Measurements from ENCODE around the gene USP48.

Gene USP48

GRCh38 chr1:21659924-21660326 is 123.0 kb downstream of the USP48 start:
- Histone ChIP-seq H3K27me3 (replicated peaks) (peaks cover 22% of the 10 kb centered on the region), H3K27ac (no peak overlapping the region), H3K36me3 (replicated peaks) (no peaks in the 10 kb centered on the region), H3K4me3 (ENCODE audit: low read depth, low read length) (no peak overlapping the region)
- no peak for DNase-seq
- TF ChIP-seq CTCF (IDR thresholded peaks at IDR 0.05; ENCODE audit: low read depth, low read length, missing control alignments), result no peak
- in situ Hi-C loops (cut with HindIII; ENCODE audit: low pct_ligation_motif_present, low sequenced_read_pairs), result no loop called here

GRCh38 chr1:21659099-21659923 is 123.6 kb downstream of the USP48 start:
- in situ Hi-C loops (cut with HindIII; ENCODE audit: low pct_ligation_motif_present, low sequenced_read_pairs), result no loop called here
- no peaks in the 10 kb centered on the region for H3K36me3 ChIP-seq (replicated peaks)
- peaks cover 17% of the 10 kb centered on the region for H3K27me3 ChIP-seq (replicated peaks)
- H3K4me3 ChIP-seq (ENCODE audit: low read depth, low read length), result no peak overlapping the region
- peak; percentile 51 for DNase-seq
- H3K27ac ChIP-seq, result no peak overlapping the region
- peak; percentile 93 for TF ChIP-seq CTCF (IDR thresholded peaks at IDR 0.05; ENCODE audit: low read depth, low read length, missing control alignments)

GRCh38 chr1:21657456-21658190 is 125.3 kb downstream of the USP48 start:
- no peak for DNase-seq
- in situ Hi-C loops (cut with HindIII; ENCODE audit: low pct_ligation_motif_present, low sequenced_read_pairs), result no loop called here
- no peaks in the 10 kb centered on the region for H3K36me3 ChIP-seq (replicated peaks)
- H3K27me3 ChIP-seq (replicated peaks), result peaks cover 13% of the 10 kb centered on the region
- no peak overlapping the region for H3K27ac ChIP-seq
- TF ChIP-seq CTCF (IDR thresholded peaks at IDR 0.05; ENCODE audit: low read depth, low read length, missing control alignments), result peak; percentile 26
- no peak overlapping the region for H3K4me3 ChIP-seq (ENCODE audit: low read depth, low read length)

GRCh38 chr1:21655748-21656147 is 127.2 kb downstream of the USP48 start:
- no peak for DNase-seq
- peak; percentile 35 for TF ChIP-seq CTCF (IDR thresholded peaks at IDR 0.05; ENCODE audit: low read depth, low read length, missing control alignments)
- H3K27me3 ChIP-seq (replicated peaks), result peaks cover 26% of the 10 kb centered on the region
- no peak overlapping the region for H3K4me3 ChIP-seq (ENCODE audit: low read depth, low read length)
- H3K36me3 ChIP-seq (replicated peaks), result no peaks in the 10 kb centered on the region
- H3K27ac ChIP-seq, result no peak overlapping the region
- in situ Hi-C loops (cut with HindIII; ENCODE audit: low pct_ligation_motif_present, low sequenced_read_pairs), result no loop called here

GRCh38 chr1:21655259-21655658 is 127.7 kb downstream of the USP48 start:
- TF ChIP-seq CTCF (IDR thresholded peaks at IDR 0.05; ENCODE audit: low read depth, low read length, missing control alignments), result no peak
- Histone ChIP-seq H3K27me3 (replicated peaks) (peaks cover 31% of the 10 kb centered on the region), H3K4me3 (ENCODE audit: low read depth, low read length) (no peak overlapping the region), H3K27ac (no peak overlapping the region), H3K36me3 (replicated peaks) (no peaks in the 10 kb centered on the region)
- in situ Hi-C loops (cut with HindIII; ENCODE audit: low pct_ligation_motif_present, low sequenced_read_pairs), result no loop called here
- DNase-seq, result no peak
